ENCODE measurements around the gene FNDC3B.

DNA sequence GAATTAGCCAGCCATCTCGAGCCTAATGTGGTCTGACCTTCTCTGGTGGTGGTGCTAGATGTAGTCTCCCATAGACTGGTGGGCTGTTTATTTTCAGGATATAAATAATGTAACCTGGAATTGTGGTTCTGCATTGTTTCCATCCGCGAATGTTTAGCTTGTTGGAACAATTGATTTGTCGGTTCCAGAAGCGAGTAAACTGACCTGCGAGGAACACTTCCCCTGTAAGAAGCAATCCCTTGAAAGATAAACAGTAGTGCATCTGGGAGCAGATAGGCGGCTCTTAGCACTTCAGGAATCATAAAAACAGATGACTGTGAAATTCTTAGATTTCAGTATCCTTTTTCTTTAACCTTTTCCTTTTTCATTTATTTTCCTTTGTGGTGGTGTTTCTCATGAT is 251.1 kb downstream of the FNDC3B start:
- TF ChIP-seq, protein P1, sequence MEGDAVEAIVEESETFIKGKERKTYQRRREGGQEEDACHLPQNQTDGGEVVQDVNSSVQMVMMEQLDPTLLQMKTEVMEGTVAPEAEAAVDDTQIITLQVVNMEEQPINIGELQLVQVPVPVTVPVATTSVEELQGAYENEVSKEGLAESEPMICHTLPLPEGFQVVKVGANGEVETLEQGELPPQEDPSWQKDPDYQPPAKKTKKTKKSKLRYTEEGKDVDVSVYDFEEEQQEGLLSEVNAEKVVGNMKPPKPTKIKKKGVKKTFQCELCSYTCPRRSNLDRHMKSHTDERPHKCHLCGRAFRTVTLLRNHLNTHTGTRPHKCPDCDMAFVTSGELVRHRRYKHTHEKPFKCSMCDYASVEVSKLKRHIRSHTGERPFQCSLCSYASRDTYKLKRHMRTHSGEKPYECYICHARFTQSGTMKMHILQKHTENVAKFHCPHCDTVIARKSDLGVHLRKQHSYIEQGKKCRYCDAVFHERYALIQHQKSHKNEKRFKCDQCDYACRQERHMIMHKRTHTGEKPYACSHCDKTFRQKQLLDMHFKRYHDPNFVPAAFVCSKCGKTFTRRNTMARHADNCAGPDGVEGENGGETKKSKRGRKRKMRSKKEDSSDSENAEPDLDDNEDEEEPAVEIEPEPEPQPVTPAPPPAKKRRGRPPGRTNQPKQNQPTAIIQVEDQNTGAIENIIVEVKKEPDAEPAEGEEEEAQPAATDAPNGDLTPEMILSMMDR (IDR thresholded peaks at IDR 0.05) = no peak
- TF ChIP-seq POLR2A (IDR thresholded peaks at IDR 0.05) = no peak
- no peak for TF ChIP-seq POLR2AphosphoS5 (IDR thresholded peaks at IDR 0.05)

All from suprapubic skin (tissue), 4 donors.